ENCODE results near the gene SLC35F2. TPM values are rescaled to one million over a fixed set of nuclear protein-coding genes. Genes with fewer than 3 reads are reported as not detected.

SLC35F2 gene
- polyA plus RNA-seq, 2 of the 4 experiments (the other 2 are of a cell fraction) = 27.0 to 32.8 TPM

DNA sequence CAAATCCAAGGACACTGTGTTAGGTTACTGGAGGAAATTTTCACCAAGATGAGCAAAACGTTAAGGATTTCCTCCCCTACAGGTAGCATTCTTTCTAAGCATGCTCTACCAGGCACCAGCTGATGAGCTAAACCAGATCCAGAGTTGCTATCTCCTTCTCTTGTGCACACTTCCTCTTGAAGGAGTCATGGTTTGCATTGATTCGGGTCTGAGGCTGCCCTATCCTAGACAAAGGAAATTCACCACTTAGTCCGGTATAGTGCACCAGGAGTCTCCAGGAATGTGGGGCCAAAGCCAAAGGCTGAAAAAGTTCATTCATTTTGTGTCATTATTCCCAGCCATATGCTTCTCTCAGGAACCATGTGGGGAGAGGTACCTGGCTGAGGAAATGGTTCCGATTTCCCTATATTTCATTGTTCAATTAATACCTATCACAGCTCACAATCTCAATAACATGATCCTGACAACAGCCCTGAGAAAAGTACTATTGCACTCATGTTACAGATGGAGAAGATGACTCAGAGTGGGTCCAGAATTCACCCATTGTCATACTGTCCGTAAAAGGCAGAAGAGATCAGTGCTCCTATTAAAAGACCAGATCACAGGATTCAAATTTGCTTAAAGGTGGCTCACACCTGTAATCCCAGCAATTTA lies 39.1 kb downstream of the SLC35F2 start:
- no peak overlapping the region for H3K4me2 ChIP-seq
- no peaks in the 10 kb centered on the region; the same call in 2 of the 3 replicates for H3K4me1 ChIP-seq
- H3K4me3 ChIP-seq = no peak overlapping the region
- H3K27ac ChIP-seq = no peak overlapping the region
- ATAC-seq (no peak; a peak in 1 of 6 replicates), FAIRE-seq (no peak), DNase-seq (ENCODE audit: low read depth in 1 of 2, low spot score in 1 of 2) (no peak)
- WGBS (ENCODE audit: missing lambda C conversion rate) = 81% methylated on average over 5 of the region's 5 CpGs
- CTCF ChIA-PET = no interaction called here
- POLR2A ChIA-PET = no interaction called here
- H3K9me3 ChIP-seq = no peaks in the 10 kb centered on the region
- TF ChIP-seq RNF2 (IDR thresholded peaks at IDR 0.05; ENCODE audit: borderline replicate concordance, low read depth) (no peak), POLR2AphosphoS2 (conservative IDR thresholded peaks at IDR 0.05; ENCODE audit: low read length) (no peak), KDM5A (IDR thresholded peaks at IDR 0.05) (no peak)

DNA sequence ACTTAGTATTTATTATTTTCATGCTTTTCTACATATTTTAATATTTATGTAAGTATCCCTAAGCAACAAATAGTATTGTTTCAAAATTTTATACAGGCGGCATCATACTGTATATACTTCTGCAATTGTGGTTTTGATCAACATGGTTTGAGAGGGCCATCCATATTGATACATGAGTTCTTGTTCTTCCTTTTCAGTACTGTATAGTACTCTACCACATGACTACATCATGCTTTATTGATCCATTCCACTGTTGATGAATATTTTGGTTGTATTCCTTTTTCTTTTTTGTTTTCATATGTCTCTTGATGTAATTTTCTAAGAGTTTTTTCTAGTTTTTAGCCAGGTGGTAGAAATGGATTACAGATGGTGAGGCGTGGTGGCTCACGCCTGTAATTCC lies 40.1 kb downstream of the SLC35F2 start:
- CTCF ChIA-PET = no interaction called here
- DNase-seq (ENCODE audit: low read depth in 1 of 2, low spot score in 1 of 2) (no peak), ATAC-seq (no peak), FAIRE-seq (no peak)
- H3K4me1 ChIP-seq = no peaks in the 10 kb centered on the region; the same call in 2 of the 3 replicates
- POLR2A ChIA-PET = no interaction called here
- H3K9me3 ChIP-seq = no peaks in the 10 kb centered on the region
- H3K27ac ChIP-seq = no peak overlapping the region
- no peak overlapping the region for H3K4me2 ChIP-seq
- no peak for TF ChIP-seq HOXB13 (CRISPR knock-in tag; IDR thresholded peaks at IDR 0.05; ENCODE audit: low read depth)
- no peak for TF ChIP-seq HEYL (CRISPR knock-in tag; IDR thresholded peaks at IDR 0.05)
- no peak for TF ChIP-seq GATA3 (IDR thresholded peaks at IDR 0.05; ENCODE audit: borderline replicate concordance)
- TF ChIP-seq RARB (CRISPR knock-in tag; IDR thresholded peaks at IDR 0.05) = no peak
- no peak for TF ChIP-seq KDM5A (IDR thresholded peaks at IDR 0.05)
- no peak for TF ChIP-seq RFX5 (IDR thresholded peaks at IDR 0.05)
- no peak for TF ChIP-seq FOXS1 (CRISPR knock-in tag; IDR thresholded peaks at IDR 0.05)
- no peak for TF ChIP-seq SREBF2 (IDR thresholded peaks at IDR 0.05)
- no peak for TF ChIP-seq EP300 (IDR thresholded peaks at IDR 0.05)
- TF ChIP-seq, protein P1, sequence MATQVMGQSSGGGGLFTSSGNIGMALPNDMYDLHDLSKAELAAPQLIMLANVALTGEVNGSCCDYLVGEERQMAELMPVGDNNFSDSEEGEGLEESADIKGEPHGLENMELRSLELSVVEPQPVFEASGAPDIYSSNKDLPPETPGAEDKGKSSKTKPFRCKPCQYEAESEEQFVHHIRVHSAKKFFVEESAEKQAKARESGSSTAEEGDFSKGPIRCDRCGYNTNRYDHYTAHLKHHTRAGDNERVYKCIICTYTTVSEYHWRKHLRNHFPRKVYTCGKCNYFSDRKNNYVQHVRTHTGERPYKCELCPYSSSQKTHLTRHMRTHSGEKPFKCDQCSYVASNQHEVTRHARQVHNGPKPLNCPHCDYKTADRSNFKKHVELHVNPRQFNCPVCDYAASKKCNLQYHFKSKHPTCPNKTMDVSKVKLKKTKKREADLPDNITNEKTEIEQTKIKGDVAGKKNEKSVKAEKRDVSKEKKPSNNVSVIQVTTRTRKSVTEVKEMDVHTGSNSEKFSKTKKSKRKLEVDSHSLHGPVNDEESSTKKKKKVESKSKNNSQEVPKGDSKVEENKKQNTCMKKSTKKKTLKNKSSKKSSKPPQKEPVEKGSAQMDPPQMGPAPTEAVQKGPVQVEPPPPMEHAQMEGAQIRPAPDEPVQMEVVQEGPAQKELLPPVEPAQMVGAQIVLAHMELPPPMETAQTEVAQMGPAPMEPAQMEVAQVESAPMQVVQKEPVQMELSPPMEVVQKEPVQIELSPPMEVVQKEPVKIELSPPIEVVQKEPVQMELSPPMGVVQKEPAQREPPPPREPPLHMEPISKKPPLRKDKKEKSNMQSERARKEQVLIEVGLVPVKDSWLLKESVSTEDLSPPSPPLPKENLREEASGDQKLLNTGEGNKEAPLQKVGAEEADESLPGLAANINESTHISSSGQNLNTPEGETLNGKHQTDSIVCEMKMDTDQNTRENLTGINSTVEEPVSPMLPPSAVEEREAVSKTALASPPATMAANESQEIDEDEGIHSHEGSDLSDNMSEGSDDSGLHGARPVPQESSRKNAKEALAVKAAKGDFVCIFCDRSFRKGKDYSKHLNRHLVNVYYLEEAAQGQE (IDR thresholded peaks at IDR 0.05) = no peak
- no peak for TF ChIP-seq JUN (IDR thresholded peaks at IDR 0.05)
- TF ChIP-seq, protein P2, sequence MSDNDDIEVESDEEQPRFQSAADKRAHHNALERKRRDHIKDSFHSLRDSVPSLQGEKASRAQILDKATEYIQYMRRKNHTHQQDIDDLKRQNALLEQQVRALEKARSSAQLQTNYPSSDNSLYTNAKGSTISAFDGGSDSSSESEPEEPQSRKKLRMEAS (IDR thresholded peaks at IDR 0.05) = no peak
- TF ChIP-seq, protein P3, sequence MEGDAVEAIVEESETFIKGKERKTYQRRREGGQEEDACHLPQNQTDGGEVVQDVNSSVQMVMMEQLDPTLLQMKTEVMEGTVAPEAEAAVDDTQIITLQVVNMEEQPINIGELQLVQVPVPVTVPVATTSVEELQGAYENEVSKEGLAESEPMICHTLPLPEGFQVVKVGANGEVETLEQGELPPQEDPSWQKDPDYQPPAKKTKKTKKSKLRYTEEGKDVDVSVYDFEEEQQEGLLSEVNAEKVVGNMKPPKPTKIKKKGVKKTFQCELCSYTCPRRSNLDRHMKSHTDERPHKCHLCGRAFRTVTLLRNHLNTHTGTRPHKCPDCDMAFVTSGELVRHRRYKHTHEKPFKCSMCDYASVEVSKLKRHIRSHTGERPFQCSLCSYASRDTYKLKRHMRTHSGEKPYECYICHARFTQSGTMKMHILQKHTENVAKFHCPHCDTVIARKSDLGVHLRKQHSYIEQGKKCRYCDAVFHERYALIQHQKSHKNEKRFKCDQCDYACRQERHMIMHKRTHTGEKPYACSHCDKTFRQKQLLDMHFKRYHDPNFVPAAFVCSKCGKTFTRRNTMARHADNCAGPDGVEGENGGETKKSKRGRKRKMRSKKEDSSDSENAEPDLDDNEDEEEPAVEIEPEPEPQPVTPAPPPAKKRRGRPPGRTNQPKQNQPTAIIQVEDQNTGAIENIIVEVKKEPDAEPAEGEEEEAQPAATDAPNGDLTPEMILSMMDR (IDR thresholded peaks at IDR 0.05) = no peak
- no peak overlapping the region for H3K4me3 ChIP-seq
- WGBS (ENCODE audit: missing lambda C conversion rate) = 92% methylated on average over 3 of the region's 3 CpGs

DNA sequence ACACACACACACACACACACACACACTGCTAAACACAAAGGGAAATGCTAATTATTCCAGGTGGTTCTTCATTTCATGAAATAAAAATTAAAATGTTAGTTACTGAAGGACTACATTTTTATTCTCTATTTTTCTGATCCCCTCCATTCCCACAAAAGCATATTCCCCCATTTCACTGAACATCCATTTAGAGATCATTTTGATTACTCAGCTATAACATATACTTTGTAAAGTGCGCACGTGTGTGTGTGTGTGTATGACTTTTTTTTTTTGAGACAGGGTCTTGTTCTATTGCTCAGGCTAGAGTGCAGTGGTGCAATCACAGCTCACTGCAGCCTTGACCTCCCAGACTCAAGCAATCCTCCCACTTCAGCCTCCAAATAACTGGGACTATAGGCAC lies 42.6 kb downstream of the SLC35F2 start:
- CTCF ChIA-PET = interaction anchor here (1.1 kb wide), 1 partner anchor 20 kb away, joined by 3 read pairs; no protein-coding TSS in a partner anchor
- no peaks in the 10 kb centered on the region for H3K9me3 ChIP-seq
- no peak for ATAC-seq
- H3K4me2 ChIP-seq = no peak overlapping the region
- H3K4me3 ChIP-seq = no peak overlapping the region
- WGBS (ENCODE audit: missing lambda C conversion rate) = 93% methylated on average over 2 of the region's 2 CpGs
- no peaks in the 10 kb centered on the region; the same call in 2 of the 3 replicates for H3K4me1 ChIP-seq
- no peak for FAIRE-seq
- TF ChIP-seq EHF (CRISPR knock-in tag; IDR thresholded peaks at IDR 0.05) = no peak
- no peak for TF ChIP-seq RCOR1 (IDR thresholded peaks at IDR 0.05; ENCODE audit: low read depth, low read length)
- TF ChIP-seq NPAS2 (CRISPR knock-in tag; IDR thresholded peaks at IDR 0.05; ENCODE audit: borderline replicate concordance) = no peak
- TF ChIP-seq CHD2 (IDR thresholded peaks at IDR 0.05; ENCODE audit: low read length, partially characterized antibody) = no peak
- H3K27ac ChIP-seq = no peak overlapping the region
- POLR2A ChIA-PET = no interaction called here
- no peak for DNase-seq (ENCODE audit: low read depth in 1 of 2, low spot score in 1 of 2)

All from A549 (cell line).